ENCODE data around the gene NOS1. TPM values are rescaled to one million over a fixed set of nuclear protein-coding genes. Genes with fewer than 3 reads are reported as not detected.

The NOS1 gene
- total RNA-seq, 4 donors from 2014 or later: 6.4 to 39.9 (median 8.9) TPM

GRCh38 chr12:117243488-117243887 lies 117.9 kb downstream of the NOS1 start:
- TF ChIP-seq POLR2A (IDR thresholded peaks at IDR 0.05) (no peak), CTCF (IDR thresholded peaks at IDR 0.05 in 4 of 5, conservative IDR thresholded peaks at IDR 0.05 in 1 of 5) (no peak)
- in situ Hi-C loops (cut with MboI; ENCODE audit: low sequenced_read_pairs in 4 of 4) (loop anchor here in 2 of 4 donors (25.0 kb wide), 1 partner anchor 344 kb away; no protein-coding TSS in a partner anchor), intact Hi-C loops (cut with DNase I; ENCODE audit: low total_unique reads) (no loop called here)
- H3K4me1 ChIP-seq: no peaks in the 10 kb centered on the region
- H3K27ac ChIP-seq: no peak overlapping the region
- no peak for ATAC-seq
- no peaks in the 10 kb centered on the region for H3K9me3 ChIP-seq
- H3K4me3 ChIP-seq: no peak overlapping the region
- DNase-seq: no peak
- H3K27me3 ChIP-seq: no peaks in the 10 kb centered on the region
- H3K36me3 ChIP-seq: no peaks in the 10 kb centered on the region

GRCh38 chr12:117241697-117242096 lies 119.7 kb downstream of the NOS1 start:
- H3K27me3 ChIP-seq: no peaks in the 10 kb centered on the region
- in situ Hi-C loops (cut with MboI; ENCODE audit: low sequenced_read_pairs in 4 of 4) (loop anchor here in 2 of 4 donors (25.0 kb wide), 1 partner anchor 346 kb away; no protein-coding TSS in a partner anchor), intact Hi-C loops (cut with DNase I; ENCODE audit: low total_unique reads) (no loop called here)
- no peaks in the 10 kb centered on the region for H3K9me3 ChIP-seq
- no peaks in the 10 kb centered on the region for H3K4me1 ChIP-seq
- no peak for TF ChIP-seq POLR2A (IDR thresholded peaks at IDR 0.05)
- no peak for TF ChIP-seq CTCF (IDR thresholded peaks at IDR 0.05 in 4 of 5, conservative IDR thresholded peaks at IDR 0.05 in 1 of 5)
- peak overlapping the region in 1 of 4 donors; percentile 45 for H3K27ac ChIP-seq
- no peak for DNase-seq
- no peaks in the 10 kb centered on the region for H3K36me3 ChIP-seq
- peak; percentile 77 to 85 for ATAC-seq
- H3K4me3 ChIP-seq: no peak overlapping the region

- ATAC-seq (no peak), DNase-seq (no peak)
- in situ Hi-C loops (cut with MboI; ENCODE audit: low sequenced_read_pairs in 4 of 4) (loop anchor here in 2 of 4 donors (25.0 kb wide), 1 partner anchor 347 kb away; no protein-coding TSS in a partner anchor), intact Hi-C loops (cut with DNase I; ENCODE audit: low total_unique reads) (no loop called here)
- no peak for TF ChIP-seq CTCF (IDR thresholded peaks at IDR 0.05 in 4 of 5, conservative IDR thresholded peaks at IDR 0.05 in 1 of 5)
- TF ChIP-seq POLR2A (IDR thresholded peaks at IDR 0.05): no peak
- Histone ChIP-seq H3K4me1 (no peaks in the 10 kb centered on the region), H3K4me3 (no peak overlapping the region), H3K27ac (no peak overlapping the region), H3K27me3 (no peaks in the 10 kb centered on the region), H3K9me3 (no peaks in the 10 kb centered on the region), H3K36me3 (no peaks in the 10 kb centered on the region)
Observed at GRCh38 chr12:117240081-117240755, 121.2 kb downstream of the NOS1 start.

GRCh38 chr12:117236456-117237001 lies 124.9 kb downstream of the NOS1 start:
- in situ Hi-C loops (cut with MboI; ENCODE audit: low sequenced_read_pairs in 4 of 4): loop anchor here in 3 of 4 donors (10.0 to 25.0 kb wide), 3 partner anchors 351 to 618 kb away; no protein-coding TSS in a partner anchor
- intact Hi-C loops (cut with DNase I; ENCODE audit: low total_unique reads): loop anchor here (2.0 to 5.0 kb wide), 3 partner anchors 351 to 600 kb away; no protein-coding TSS in a partner anchor
- H3K27me3 ChIP-seq: no peaks in the 10 kb centered on the region

More at GRCh38 chr12:117236456-117237001, 124.9 kb downstream of the NOS1 start:
- no peaks in the 10 kb centered on the region for H3K4me1 ChIP-seq
- DNase-seq (peak; percentile 53 to 62), ATAC-seq (peak; percentile 58 to 64)
- H3K27ac ChIP-seq: no peak overlapping the region
- H3K9me3 ChIP-seq: no peaks in the 10 kb centered on the region
- TF ChIP-seq POLR2A (IDR thresholded peaks at IDR 0.05) (no peak), CTCF (IDR thresholded peaks at IDR 0.05 in 4 of 5, conservative IDR thresholded peaks at IDR 0.05 in 1 of 5) (peak; percentile 43 to 85 (median 74))
- H3K4me3 ChIP-seq: no peak overlapping the region
- peaks cover 0 to 8% of the 10 kb centered on the region in 2 donors for H3K36me3 ChIP-seq
